GM13976 (cell line): ENCODE measurements around the gene CLHC1.
"Not testable (repeated sequence)": the region's sequence is repeated elsewhere in the genome, so short reads cannot be mapped to it uniquely, and the experiment has no call there.

ENCODE experiments used
- DNase-seq: peaks from one replicate; pipeline ENCODE4 v3.0.0; 2012; ENCODE audit warnings: low spot score
- CTCF ChIP-seq: IDR thresholded peaks from 2 replicates; pipeline ENCODE4 v1.5.1; 2012; ENCODE audit warnings: borderline replicate concordance, mild to moderate bottlenecking; ENCODE audit not compliant: insufficient read depth; ENCODE audit errors: extremely low read depth, missing control alignments, control extremely low read depth
- in situ Hi-C: fragments of 300-500 bp; cut with MboI; formaldehyde crosslinking; loops from one replicate; pipeline ENCODE4 v1.12.0; 2022; ENCODE audit warnings: low sequenced_read_pairs, mixed read lengths, inconsistent platforms; ENCODE audit not compliant: unreplicated experiment

The CLHC1 gene

GRCh38 chr2:55229221-55229620 lies 2.9 kb downstream of the CLHC1 start:
- in situ Hi-C loops = no loop called here
- no peak for TF ChIP-seq CTCF
- no peak for DNase-seq

GRCh38 chr2:55228226-55228563 lies 3.9 kb downstream of the CLHC1 start:
- no peak for TF ChIP-seq CTCF
- in situ Hi-C loops = no loop called here
- DNase-seq = no peak

- DNase-seq = not testable (repeated sequence)
These were observed 4.5 kb downstream of the CLHC1 start for GRCh38 chr2:55227437-55228225.

GRCh38 chr2:55225481-55226020 lies 6.5 kb downstream of the CLHC1 start:
- in situ Hi-C loops = no loop called here
- TF ChIP-seq CTCF = no peak
- no peak for DNase-seq

More at GRCh38 chr2:55227437-55228225, 4.5 kb downstream of the CLHC1 start:
- in situ Hi-C loops = not testable (repeated sequence)

GRCh38 chr2:55224761-55225261 lies 7.3 kb downstream of the CLHC1 start:
- in situ Hi-C loops = no loop called here
- no peak for TF ChIP-seq CTCF
- DNase-seq = no peak

GRCh38 chr2:55223958-55224760 lies 7.9 kb downstream of the CLHC1 start:
- in situ Hi-C loops = no loop called here
- no peak for TF ChIP-seq CTCF
- no peak for DNase-seq
